ENCODE measurements around the gene OR5M11.
"Not testable (repeated sequence)": the region's sequence is repeated elsewhere in the genome, so short reads cannot be mapped to it uniquely, and the experiment has no call there.

DNA sequence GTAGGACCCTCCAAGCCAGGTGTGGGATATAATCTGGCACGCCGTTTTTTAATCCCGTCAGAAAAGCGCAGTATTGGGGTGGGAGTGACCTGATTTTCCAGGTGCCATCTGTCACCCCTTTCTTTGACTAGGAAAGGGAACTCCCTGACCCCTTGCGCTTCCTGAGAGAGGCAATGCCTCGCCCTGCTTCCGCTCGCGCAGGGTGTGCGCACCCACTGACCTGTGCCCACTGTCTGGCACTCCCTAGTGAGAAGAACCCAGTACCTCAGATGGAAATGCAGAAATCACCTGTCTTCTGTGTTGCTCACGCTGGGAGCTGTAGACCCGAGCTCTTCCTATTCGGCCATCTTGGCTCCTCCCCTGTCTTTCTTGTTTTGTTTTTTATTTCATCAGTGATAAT, 11.6 kb upstream of the OR5M11 start:
- TF ChIP-seq, protein P1, sequence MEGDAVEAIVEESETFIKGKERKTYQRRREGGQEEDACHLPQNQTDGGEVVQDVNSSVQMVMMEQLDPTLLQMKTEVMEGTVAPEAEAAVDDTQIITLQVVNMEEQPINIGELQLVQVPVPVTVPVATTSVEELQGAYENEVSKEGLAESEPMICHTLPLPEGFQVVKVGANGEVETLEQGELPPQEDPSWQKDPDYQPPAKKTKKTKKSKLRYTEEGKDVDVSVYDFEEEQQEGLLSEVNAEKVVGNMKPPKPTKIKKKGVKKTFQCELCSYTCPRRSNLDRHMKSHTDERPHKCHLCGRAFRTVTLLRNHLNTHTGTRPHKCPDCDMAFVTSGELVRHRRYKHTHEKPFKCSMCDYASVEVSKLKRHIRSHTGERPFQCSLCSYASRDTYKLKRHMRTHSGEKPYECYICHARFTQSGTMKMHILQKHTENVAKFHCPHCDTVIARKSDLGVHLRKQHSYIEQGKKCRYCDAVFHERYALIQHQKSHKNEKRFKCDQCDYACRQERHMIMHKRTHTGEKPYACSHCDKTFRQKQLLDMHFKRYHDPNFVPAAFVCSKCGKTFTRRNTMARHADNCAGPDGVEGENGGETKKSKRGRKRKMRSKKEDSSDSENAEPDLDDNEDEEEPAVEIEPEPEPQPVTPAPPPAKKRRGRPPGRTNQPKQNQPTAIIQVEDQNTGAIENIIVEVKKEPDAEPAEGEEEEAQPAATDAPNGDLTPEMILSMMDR (IDR thresholded peaks at IDR 0.05; ENCODE audit: low read depth, low read length, poor library complexity, severe bottlenecking) = not testable (repeated sequence)
- TF ChIP-seq EZH2phosphoT487 (IDR thresholded peaks at IDR 0.05; ENCODE audit: borderline replicate concordance, low read length) = not testable (repeated sequence)
